Activated CD8-positive, alpha-beta memory T cell treated with anti-CD3 and anti-CD28 coated beads, Interleukin-2, amount 50 U/mL, for 48 hours (primary cell): ENCODE data around the gene TMEM39B.
"Not testable (repeated sequence)": the region's sequence is repeated elsewhere in the genome, so short reads cannot be mapped to it uniquely, and the experiment has no call there.

Experiments used
- DNase-seq: peaks from one replicate; pipeline ENCODE4 v3.0.0-alpha.2; 2020

The TMEM39B gene

GRCh38 chr1:32072622-32073298 lies at the start of gene TMEM39B:
Gene TMEM39B (plus strand): TSS chr1:32072939. CDS start chr1:32073048, 109 bp downstream.
- peak; percentile 95 for DNase-seq

DNA sequence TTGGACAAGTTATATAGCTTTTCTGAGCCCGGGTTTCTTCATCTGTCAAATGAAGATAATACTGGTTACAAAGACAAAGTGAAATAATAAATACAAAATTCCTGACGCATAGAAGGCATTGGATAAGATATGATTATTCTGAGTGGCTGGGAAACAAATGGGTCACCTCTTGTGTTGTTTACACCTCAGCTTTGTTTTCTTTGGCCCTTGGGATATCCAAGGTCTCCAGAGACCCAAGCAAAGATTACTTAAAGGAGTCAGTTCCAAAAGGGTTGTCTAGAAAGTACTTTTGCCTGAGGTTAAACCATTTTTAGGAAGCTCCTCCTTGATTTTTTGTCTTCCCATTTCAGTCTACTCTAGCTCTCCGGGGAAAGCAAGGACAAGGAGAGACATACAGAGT lies 49.4 kb upstream of the TMEM39B start:
- DNase-seq = no peak

DNA sequence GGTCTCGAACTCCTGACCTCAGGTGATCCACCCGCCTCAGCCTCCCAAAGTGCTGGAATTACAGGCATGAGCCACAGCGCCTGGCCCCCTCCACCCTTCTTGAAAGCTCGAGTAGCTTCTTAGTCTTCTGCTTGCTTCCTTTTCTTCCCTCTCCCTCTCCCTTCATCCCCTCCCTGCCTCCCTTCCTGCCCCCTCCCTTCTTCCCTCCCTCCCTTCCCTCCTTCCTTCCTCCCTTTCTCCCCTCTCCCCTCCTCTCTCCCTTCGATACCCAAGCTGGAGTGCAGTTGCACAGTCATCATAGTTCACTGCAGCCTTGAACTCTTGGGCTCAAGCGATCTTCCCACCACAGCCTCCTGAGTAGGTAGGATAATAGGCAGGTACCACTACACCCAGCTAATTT lies 47.2 kb upstream of the TMEM39B start:
- no peak for DNase-seq

DNA sequence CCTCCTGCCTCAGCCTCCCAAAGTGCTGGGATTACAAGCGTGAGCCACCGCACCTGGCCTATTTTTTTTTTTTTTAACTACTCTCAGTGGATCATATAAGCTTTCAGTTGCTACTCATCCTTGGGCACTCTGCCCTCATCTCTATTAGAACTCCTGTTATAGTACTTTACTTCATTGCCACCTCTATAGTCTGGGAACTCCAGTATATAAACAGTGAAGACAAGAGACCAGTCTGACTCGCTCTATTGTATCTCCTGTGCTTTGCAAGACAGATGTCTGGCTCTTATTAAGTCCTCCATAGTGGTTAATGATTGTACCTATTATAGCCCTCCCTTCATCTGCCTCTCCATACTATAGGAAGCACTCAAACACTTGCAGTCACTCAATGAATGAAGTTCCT lies 44.0 kb upstream of the TMEM39B start:
- DNase-seq = no peak

- no peak for DNase-seq
Measured at GRCh38 chr1:32031578-32032274, 41.0 kb upstream of the TMEM39B start.

DNA sequence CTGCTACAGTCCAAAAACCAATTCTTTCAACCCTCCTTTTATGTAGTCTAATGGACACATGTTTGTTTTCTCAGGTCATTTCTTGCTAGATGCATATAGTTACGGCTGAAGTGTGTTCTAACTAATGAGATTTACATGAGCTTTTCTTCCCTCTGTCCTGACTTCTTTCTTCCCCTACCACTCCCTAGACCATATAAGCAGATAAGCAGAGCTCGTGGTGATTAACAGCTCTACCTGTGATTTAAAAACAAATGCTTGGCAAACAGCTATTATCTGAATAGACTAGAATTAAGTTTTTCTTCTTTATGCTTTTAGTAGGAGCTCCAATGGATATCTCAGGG lies 40.5 kb upstream of the TMEM39B start:
- DNase-seq = no peak

DNA sequence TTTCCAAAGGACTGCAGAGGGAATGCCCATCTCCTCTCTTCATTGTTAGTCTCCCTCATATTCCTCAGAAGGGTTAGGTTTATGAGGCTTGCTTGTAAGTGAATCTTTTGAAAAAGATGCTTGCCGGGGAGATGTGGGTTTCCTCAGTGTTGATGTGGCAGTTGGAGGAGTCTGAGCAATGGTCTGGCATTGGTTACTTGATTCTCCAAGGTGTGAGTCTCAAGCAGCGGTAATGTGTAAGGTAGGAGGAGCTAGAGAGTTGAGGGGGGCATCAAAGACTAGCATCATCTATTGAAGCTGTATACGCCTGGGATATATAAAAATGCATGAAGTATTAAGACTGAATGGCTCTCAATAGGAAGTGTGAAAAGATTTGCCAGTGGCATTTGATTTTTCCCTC lies 37.6 kb upstream of the TMEM39B start:
- DNase-seq = no peak

DNA sequence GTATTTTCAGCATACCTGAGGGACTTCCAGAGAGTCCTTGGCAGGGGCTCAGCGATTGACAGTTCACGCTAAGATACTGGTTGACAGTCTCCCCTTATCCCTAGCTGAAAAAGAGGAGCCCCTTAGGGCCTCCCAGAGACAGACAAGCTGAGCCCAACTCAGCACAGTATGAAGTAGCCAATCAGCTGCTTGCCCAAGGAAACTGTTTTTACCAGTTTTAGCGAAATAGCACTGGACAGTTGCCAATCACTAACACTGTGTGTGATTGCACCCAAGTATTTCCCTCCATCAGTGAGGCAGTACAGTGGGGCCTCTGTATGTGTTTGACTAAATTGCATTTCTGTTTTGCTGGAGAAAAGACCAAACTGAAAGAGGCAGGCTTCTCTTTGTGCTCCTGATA lies 32.0 kb upstream of the TMEM39B start:
- DNase-seq = no peak

DNA sequence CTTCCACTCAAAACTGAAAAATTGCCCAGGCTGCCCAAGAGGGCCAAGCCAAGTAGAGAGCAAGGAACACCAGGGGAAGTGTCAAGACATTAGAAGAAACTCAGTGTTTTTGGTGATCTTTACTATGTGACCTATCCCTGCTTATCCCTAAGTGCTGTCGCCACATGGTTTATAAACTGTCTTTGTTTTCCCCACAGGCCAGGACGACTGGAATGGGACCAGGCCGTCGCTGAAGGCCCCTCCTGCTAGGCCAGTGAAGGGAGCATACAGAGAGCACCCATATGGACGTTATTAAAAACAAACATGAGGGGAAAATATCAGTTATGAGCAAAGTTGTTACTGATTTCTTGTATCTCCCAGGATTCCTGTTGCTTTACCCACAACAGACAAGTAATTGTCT lies 30.4 kb upstream of the TMEM39B start:
- no peak for DNase-seq

- no peak for DNase-seq
Measured at GRCh38 chr1:32044234-32044633, 28.5 kb upstream of the TMEM39B start.

DNA sequence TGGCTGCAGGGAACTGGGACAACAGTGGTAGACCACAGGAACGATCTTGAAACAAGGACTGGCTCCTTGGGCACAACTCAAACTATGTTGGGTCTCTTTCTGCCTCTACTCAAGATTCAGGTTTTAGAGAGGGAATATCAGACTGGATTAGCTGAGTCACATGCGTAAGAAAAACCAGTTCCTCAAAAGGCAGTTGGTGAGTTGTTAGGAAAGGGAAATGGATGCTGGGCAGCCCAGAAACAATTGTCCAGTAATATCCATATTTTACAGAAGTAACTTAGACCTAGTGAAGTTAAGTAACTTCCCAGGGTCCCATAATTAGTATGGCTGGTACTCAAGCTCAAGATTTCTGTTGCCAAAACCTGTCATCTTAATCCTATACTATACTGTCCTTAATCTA lies 27.0 kb upstream of the TMEM39B start:
- no peak for DNase-seq

- DNase-seq = no peak
Measured at GRCh38 chr1:32047701-32048100, 25.0 kb upstream of the TMEM39B start.

DNA sequence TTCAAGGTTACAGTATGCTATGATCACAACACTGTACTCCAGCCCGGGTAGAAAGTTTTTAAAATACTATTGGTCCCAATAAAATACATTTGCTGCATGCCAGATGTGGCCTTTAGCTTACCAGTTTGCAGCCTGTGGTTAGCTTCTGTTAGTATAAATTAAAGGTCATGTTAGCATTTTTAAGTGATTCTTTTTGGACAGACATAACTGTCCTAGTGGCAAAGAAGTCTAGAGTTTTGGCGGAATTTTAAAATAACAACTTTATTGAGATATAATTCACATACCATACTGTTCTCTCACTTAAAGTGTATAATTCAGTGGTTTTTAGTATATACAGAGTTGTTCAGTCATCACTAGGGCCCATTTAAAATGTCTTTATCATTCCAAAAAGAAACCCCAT lies 24.3 kb upstream of the TMEM39B start:
- DNase-seq = no peak

- DNase-seq = no peak
Measured at GRCh38 chr1:32051706-32052105, 21.0 kb upstream of the TMEM39B start.

GRCh38 chr1:32052887-32053286 lies 19.9 kb upstream of the TMEM39B start:
- DNase-seq = no peak

DNA sequence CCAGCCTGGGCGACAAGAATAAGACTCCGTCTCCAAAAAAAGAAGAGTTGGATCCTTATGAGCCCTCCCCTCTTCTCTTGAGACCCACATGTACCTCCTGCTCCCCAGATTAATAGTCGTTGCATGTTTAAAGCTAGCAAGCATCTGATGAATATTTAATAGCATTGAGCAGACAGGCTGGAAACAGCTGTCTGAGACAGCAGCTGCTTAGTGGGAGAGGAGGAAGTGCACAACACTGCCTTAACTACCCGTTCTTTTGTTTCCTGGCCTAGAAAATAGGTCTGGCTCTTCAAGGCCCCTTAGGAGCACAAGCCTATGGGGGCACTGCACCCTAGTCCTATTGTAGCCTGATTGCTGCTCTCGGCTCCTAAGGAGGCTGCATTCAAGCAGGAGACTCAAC lies 17.3 kb upstream of the TMEM39B start:
- no peak for DNase-seq

DNA sequence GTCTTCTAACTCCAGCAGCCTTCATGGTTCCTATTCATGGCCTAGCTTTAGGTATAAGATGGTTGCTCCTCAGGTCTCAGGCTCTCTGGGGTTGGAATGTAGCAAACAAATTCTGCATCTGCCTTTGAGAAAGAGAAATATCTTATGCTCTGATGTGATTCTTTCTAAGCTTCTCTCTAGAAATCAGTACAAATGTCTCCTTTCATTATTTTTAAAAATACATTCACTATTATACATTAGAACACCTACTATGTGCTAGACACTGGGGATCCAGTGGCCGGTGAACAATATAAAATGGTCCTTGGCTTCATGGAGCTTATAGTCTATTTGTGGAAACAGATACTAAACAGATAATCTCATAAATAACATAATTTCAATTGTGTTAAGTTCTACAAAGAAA lies 16.1 kb upstream of the TMEM39B start:
- no peak for DNase-seq

GRCh38 chr1:32060914-32061313 lies 11.8 kb upstream of the TMEM39B start:
- DNase-seq = no peak

DNA sequence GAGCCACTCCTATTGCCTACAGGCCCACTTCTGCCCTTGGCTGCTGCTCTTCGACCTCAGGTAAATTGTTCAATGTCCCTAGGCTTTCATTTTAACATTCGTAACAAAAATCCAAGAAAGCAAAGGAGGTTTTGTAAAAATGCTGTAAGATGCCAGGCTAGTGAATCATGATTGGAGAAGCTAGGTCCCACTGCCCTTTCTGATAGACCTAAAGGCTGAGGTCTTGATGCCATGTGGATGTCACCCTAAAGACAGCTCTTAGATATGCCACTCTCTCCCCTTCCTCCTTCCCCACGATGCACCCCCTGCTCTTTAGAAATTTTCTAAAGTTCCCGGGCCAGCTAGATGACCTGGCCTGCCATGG lies 9.9 kb upstream of the TMEM39B start:
- no peak for DNase-seq

- no peak for DNase-seq
Measured at GRCh38 chr1:32063261-32063681, 9.5 kb upstream of the TMEM39B start.

- DNase-seq = not testable (repeated sequence)
Measured at GRCh38 chr1:32065613-32066488, 6.9 kb upstream of the TMEM39B start.

- DNase-seq = no peak
Measured at GRCh38 chr1:32066489-32066873, 6.3 kb upstream of the TMEM39B start.

- DNase-seq = no peak
Measured at GRCh38 chr1:32068957-32069588, 3.7 kb upstream of the TMEM39B start.
